Kidney tubule cell (primary cell): ENCODE results near the gene ULK3.

Experiments
- DNase-seq: peaks from one replicate; pipeline ENCODE4 v3.0.0-alpha.2; 2018; ENCODE audit warnings: low spot score

Gene ULK3

DNA sequence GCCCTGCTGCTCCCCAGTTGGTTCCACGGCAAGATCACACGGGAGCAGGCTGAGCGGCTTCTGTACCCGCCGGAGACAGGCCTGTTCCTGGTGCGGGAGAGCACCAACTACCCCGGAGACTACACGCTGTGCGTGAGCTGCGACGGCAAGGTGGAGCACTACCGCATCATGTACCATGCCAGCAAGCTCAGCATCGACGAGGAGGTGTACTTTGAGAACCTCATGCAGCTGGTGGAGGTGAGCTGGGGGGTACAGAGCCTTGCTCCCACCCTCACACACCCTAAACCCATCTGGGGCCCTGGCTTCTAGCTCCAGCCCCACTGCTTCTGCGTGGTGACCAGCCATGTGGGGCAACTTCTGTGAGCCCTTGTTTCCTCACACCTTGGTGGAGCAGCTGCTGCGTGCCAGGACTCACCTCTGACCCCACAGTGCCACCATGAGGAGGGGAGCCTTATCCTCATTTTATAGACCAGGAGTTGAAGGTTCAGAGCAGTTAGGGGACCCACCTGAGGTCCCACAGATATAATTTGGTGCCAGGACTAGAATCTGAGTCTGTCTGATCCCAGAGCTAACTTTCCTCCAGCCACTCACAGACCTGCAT lies 43.6 kb downstream of the ULK3 start:
- DNase-seq, result no peak

DNA sequence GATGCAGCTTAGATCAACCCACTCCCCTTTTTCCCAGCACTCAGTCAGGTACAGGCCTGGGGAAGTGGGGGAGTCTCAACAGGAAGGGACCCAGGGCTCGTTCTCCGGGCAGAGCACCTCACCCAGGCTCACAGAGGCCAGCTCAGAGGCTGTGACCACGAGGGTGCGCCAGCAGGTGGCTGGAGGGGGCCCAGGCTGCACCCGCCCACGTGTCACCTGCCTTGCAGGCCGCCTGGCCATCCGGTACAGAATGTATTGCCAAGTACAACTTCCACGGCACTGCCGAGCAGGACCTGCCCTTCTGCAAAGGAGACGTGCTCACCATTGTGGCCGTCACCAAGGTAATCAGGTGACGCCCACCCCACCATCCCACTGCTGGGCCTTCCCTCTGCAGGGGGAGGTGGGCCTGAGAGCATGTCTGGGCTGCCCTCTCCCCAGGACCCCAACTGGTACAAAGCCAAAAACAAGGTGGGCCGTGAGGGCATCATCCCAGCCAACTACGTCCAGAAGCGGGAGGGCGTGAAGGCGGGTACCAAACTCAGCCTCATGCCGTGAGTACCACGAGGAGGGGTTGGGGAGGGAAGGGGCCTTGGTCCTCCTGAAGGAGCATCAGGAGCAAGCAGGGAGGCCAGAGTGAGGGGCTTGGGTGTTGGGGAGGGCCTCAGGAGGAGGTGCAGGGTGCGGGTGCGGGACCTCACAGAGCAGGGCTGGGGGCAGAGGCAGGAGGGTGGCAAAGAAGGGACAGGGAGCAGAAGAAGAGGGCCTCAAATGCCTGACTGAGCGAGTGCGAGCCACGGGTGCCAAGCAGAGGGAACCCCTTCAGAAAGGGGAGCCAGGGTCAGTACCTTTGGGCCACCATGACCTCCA lies 44.3 kb downstream of the ULK3 start:
- DNase-seq, result no peak

DNA sequence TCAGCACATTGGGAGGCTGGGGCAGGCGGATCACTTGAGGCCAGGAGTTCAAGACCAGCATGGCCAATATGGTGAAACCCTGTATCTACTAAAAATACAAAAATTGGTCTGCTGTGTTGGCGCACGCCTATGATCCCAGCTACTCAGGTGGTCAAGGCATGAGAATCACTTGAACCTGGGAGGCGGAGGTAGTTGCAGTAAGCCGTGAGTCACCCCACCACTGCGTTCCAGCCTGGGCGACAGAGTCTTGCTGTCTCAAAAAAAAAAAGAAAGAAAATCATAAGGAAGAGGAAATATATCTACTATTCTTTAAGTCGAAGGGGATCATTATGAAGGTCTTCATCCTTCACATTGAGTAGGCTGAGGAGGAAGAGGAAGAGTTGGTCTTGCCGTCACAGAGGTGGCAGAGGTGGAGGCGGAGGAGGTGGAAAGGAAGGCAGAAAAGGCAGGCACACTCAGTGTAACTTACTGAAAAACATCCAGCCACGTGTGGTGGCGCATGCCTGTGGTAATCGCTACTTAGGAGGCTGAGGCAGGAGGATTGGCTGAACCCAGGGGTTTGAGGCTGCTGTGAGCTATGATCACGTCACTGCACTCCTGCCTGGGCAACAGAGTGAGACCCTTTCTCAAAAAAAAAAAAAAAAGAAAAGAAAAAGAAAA lies 46.9 kb downstream of the ULK3 start:
- DNase-seq, result no peak

DNA sequence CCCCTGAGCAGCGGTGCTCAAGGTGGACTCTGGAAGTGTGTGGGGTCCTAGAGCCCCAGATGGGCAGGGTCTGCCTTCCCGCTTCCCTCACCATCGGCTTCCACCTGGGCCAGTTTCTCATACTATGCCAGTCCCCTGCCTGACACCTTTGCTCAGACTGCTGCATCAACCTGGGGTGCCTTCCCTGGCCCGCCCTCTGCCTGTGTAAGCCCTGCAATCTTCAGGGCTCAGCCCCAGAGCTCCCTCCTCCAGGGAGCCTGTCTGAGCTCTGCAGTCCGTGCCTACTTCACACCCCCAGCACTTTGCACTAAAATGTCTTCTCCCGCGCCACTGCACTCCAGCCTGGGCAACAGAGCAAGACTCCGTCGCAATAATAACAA lies 48.0 kb downstream of the ULK3 start:
- no peak for DNase-seq

DNA sequence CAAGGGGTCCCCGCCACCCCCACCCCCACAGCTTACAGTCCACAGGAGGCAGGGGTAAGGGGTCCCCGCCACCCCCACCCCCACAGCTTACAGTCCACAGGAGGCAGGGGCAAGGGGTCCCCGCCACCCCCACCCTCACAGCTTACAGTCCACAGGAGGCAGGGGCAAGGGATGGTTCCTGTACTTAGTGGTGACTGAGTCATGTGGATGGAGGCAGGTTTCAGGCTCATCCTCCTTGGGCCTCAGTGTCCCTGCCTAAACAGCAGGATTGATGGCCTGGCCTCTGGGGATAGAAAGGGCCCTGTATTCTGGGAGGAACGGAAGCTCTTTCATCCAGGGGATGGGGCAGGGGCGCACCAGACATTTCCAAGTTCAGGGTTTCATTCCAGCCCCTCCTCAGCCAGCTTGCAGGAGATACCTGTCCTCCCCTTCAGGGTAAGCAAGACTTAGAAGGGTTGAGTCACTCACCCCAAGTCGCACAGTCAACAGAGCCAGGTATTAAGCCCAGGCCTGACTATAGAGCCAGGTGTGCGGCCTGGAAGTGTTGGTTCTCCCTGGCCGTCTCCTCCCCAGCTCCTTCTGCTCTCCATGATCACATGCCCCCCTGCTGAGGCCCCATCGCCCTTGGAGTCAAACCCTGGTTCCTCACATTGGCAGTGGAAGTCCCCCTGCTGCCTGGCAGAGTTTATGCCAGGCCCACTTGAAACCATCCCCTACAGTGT lies 48.5 kb downstream of the ULK3 start:
- no peak for DNase-seq

DNA sequence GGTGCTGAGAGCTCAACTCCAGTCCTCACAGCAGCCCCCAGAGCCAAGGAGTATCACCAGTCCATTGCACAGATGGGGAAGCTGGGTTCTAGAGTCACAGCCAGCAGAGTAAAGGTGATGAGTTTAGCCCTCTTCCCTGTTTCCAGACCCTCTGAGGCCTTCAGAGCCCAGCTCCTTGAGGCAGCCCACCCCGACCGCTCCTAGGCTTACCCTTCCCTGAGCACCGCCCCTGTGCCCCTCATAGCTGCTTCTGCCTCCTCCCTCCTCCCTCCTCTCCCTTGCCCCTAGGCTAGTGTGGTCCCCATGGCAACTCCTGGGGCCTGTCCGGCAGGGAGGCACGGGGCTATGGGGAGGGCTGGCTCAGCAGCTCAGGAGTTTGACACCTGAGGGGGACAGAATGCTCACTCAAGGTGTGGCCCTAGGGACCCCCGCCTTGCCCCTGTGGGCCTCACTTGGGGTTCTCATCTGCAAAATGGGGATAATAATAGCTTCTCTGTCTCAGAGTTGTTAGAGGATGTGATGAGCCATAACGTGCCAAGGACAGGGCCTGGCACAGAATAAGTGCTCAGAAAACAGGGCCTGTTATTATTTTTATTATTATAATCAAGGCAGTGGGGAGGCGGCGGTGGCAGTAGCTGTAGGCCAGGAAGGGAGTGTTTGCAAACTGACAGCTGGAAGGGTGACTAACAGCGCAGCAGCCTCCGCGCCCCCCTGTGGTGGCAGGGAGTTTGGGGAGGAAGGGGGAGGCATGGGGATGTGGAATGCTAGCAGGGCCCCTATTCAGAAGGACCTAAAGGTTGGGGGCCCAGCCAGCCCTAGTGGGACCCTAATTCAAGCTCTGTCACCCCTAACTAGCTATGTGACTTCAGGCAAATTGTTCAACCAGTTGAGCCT lies 49.6 kb downstream of the ULK3 start:
- no peak for DNase-seq

DNA sequence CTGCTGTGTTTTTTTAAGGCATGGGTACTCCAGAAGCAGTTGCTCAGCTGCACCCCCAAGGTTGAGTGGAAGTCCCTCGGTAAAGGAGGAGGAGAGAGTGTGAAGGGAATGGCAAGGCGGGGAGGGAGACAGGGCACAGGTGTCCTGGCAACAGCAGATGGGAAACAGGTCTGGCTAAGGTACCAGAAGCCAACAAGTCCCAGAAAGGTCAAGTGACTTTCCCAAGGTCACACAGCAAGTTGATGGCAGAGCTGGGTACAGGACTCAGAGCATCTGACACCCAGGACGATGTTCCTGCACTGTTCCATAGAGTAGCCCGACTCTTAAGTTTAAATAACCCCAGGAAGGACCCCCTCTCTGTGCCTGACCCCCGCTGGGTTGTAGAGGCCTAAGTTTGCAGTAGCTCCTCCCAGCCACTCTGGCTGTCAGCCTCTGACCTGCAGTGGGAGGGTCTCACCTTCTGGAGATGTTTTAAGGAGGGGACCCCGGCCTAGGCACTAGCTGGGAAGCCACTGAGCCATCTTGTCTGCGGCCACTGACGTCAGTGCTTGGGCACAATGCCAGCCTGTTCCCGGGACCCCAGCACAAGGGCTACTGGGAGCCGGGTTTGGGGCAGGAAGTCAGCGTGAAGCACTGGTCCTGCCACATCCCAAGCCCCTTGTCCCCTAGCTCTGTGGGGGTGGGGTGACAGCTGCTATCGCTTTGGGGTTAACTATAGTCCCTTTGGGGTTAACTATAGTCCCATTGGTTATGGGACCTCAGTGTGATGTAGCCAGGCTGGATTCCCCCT lies 50.5 kb downstream of the ULK3 start:
- no peak for DNase-seq

DNA sequence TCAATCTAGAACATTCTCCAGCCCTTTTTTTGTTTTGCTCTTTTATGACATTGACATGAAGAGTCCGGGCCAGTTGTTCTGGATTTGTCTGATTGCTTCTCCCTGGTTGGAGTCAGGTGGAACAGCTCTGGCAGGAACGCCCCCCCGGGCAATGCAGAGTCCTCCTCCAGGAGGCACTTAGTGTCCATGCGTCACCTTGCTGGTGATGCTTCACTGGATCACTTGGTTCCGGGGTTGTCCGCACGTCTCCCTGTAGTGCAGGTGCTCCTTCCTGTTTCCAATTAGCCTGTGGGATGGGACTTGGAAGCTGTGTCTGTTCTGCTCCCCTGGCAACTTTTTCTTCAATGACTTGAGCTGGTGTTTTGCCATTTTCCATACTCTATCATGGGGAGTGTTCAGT lies 51.3 kb downstream of the ULK3 start:
- DNase-seq, result no peak

DNA sequence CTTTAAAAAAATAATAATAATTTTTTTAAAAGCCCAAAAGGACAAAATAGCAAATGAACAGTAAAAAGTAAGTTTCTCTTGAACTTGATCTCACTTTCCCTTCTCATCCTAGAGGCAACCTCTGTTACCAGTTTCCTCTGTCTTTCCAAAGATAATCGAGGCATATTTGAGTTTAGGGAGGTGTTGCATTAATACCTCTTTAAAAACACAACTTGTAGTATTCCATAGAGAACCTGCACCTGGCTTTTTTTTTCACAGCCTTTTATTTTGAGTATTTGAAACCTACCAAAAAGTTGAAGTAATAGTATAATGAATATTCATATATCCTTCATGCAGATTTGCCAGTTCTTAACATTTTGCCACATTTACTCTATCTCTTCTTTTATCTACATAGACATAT lies 51.9 kb downstream of the ULK3 start:
- no peak for DNase-seq

DNA sequence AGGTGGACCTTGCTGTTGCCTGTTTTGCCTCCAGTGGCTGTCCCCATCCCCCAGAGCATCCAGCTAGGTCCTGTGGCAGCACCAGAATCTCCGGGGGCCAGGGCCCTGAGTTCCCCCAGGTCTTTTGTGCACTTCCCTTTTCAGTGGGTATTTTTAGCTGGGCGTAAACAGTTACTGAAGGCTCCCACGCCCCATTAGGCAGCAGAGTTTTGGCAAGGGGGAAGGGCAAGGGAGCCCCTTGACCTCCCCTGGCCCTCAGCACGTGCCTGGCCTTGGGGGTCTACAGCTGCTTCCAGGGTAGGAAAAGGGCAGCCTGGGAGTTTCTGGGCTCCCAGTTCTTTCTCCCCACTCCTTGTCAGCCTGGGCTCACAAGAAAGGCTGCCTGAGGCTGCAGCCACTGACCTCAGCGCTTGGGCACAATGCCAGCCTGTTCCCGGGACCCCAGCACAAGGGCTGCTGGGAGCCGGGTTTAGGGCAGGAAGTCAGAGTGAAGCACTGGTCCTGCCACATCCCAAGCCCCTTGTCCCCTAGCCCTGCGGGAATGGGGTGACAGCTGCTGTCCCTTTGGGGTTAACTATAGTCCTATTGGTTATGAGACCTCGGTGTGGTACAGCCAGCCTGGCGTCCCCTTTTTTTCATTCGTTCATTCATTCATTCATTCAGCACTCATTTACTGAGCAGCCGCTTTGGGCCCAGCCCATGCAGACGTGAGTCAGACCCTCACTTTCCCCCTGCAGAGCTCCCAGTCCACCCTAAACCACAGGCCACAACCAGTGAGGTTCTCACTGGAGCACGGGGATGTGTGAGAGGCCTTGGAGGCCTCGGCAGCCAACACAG lies 52.7 kb downstream of the ULK3 start:
- DNase-seq, result peak; percentile 86

DNA sequence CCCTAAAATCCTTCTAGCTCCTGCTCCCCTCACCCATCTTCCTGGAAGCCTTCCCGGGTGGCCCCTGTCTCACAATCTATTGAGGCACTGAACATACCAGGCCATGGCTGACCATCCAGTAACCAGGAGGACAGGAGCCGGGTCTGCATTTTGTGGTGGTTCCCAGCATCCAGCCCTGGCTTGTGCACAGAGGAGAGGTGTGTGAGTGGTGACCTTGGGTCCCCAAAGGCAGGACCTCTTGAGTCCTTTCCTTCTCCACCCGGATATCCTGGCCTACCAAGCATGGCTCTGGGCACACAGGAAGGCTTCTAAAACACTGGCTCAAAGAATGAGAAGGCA lies 53.2 kb downstream of the ULK3 start:
- peak; percentile 14 for DNase-seq

DNA sequence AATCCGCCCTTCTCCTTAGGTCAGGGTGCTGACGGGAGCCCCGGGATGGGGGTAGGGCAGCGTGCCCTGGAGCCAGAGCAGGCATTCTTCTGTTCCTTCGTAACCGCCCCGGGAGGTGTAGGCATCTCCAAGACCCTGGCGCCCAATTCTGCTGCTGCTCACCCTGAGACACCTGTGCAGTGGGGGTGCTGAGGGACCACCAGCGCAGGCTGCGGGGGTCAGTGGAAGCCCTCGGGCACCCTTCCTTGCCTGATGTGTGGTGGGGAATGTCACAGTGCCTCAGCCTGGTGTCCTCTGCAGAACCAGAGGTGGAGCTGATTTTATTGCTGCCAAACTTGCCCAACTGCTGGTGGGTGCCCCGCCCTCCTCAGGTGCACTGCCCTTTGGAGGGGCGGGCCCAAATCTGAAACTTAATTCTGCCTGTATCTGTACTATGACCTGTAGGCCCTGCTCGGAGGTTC lies 53.8 kb downstream of the ULK3 start:
- peak; percentile 13 for DNase-seq

DNA sequence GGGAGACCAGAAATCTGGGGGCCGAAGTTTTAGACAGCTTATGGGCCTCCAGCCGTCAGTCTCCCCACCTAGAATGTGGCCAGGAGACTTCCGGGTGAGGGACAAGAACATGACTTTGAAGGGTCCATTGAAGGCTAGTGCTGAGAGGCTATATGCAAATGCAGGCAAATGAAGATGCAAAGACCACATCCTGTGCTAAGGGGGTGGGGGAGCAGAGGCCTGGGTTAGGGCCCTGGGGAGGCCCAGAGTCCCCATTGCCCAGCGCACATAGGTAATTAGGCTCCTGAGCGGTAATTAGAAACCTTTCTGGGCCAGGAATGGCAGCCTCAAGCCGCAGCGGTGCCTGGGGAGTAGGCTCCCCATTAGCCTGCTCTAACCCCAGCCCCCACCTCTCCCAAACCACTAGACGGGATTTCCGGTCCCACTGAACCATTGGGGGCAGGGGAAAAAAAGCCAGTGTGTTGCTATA lies 54.2 kb downstream of the ULK3 start:
- no peak for DNase-seq

DNA sequence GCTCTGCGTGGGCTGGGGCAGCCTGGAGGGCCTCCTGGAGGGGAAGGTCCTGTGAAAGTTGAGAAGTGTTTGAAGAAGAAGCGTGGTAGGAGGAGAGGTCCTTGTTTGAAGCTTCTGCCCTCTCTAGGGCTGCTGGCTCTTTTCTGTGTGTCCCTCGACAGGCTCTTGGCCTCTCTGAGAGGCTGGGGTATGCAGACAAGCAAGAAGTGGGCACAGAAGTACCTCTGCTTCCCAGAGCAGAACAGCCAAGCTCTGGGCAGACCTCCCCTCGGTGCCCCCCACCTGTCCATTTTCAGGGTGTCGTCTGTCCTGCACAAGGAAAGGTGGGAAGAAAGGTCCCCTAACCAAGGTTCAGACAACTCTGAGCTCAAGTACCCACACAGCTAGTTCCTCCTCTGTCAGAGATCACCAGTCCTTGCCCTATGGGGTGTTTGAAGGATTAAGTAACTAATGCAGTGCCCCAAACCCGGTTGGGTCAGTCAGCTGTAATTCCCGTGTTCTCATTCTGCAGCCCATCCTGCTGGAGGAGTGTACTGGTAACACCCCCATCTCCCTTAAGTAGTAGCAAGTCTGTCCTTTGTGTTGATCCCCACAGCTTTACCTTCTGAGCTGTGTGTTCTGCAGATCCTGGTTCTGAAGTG lies 54.8 kb downstream of the ULK3 start:
- DNase-seq, result no peak

DNA sequence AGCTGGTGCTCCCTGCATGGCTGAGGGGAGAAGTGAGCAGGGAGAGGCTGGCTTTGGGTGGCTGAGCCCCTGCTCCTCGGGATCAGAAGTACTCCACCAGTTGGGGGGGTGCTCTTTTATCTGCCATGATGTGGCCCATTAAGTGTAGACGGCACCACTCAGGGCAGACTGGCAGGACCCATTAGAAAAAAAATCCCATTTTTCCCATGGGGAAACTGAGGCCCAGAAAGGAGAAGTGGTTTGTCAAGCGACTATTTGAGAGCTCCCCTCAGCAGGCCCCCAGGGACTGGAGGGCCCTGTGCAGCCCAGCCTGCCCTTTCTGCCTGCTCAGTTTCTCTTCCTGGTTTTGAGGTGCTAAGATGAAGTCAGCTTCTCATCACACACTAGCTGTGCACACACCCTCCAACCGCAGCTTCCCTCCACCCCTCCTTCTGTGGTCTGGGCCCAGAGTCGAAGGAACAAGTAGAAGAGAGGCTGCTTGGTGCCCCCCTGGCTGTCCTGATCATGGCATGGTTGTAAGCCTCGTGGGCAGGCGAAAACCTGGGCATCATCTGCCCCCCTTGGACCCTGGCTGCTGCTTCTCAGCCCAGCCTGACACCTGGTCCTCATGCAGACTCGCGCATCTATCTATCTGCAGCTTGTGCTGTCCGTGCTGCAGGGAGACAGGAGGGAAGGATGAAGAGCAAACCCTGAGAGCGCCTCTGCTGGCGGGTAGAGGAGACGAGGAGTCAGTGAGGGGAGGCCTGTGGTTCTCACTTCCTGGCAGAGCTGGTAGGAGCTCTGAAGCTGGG lies 55.5 kb downstream of the ULK3 start:
- DNase-seq, result peak; percentile 43

DNA sequence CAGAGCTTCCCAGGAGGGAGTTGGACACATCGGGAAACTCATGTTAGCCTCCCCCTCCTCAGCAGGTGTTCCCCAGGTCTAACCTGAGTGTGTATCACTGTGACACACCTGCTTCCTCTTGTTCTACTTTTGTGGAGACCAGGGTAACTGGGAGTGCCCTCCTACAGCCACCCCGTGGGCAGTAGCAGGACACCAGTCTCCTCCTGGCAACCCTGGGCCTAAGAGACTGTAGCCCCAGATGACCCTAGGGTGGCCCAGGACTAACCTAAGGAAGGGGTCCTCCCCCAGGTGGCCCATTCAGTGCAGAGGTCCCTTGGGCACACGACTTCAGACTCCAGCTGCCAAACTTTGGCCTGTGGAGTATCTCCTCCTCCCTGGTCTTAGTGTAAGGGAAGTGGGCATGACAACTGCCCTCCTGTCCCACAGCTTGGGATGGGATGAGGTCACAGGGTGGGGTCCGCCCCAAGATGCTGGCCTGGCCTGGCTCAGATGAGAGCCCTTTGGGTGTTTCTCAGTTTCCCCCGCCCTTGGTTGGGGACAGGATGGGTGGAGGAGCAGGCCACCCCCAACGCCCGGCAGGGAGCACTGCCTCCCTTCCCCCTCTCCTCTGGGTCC lies 56.3 kb downstream of the ULK3 start:
- no peak for DNase-seq
